ENCODE data around the gene USP11. TPM values are rescaled to one million over a fixed set of nuclear protein-coding genes. Genes with fewer than 3 reads are reported as not detected.

USP11 gene
- total and polyA plus RNA-seq, 8 donors, result 36.2 to 126 (median 113) TPM

DNA sequence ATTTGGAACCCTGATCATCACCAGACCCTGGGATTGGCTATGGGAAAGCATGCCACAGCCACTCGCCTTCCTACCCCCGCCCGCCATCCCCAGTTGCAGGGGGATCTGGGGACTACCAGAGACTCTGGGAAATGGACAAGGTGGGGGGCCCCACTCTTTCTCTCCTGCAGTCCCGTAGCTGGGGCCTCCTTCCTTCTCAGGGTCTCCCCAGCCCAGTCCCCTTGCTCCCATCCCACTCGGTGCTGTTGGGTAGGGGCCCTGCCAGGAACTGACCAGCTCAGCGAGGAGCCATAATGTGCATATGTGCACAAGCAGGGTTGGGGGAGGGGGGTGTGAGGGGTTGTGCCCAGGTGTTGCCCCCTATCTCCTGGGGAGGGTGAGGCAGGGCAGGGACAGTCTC is 3.4 kb upstream of the USP11 start:
- ATAC-seq, result no peak
- Histone ChIP-seq H3K4me3 (no peak overlapping the region), H3K27ac (no peak overlapping the region), H3K9me3 (no peaks in the 10 kb centered on the region), H3K4me1 (no peaks in the 10 kb centered on the region), H3K27me3 (no peaks in the 10 kb centered on the region), H3K36me3 (peaks cover 0 to 45% of the 10 kb centered on the region in 2 donors)
- TF ChIP-seq, protein P1, sequence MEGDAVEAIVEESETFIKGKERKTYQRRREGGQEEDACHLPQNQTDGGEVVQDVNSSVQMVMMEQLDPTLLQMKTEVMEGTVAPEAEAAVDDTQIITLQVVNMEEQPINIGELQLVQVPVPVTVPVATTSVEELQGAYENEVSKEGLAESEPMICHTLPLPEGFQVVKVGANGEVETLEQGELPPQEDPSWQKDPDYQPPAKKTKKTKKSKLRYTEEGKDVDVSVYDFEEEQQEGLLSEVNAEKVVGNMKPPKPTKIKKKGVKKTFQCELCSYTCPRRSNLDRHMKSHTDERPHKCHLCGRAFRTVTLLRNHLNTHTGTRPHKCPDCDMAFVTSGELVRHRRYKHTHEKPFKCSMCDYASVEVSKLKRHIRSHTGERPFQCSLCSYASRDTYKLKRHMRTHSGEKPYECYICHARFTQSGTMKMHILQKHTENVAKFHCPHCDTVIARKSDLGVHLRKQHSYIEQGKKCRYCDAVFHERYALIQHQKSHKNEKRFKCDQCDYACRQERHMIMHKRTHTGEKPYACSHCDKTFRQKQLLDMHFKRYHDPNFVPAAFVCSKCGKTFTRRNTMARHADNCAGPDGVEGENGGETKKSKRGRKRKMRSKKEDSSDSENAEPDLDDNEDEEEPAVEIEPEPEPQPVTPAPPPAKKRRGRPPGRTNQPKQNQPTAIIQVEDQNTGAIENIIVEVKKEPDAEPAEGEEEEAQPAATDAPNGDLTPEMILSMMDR (IDR thresholded peaks at IDR 0.05), result no peak
- DNase-seq, result no peak
- intact Hi-C loops (cut with DNase I), result no loop called here

DNA sequence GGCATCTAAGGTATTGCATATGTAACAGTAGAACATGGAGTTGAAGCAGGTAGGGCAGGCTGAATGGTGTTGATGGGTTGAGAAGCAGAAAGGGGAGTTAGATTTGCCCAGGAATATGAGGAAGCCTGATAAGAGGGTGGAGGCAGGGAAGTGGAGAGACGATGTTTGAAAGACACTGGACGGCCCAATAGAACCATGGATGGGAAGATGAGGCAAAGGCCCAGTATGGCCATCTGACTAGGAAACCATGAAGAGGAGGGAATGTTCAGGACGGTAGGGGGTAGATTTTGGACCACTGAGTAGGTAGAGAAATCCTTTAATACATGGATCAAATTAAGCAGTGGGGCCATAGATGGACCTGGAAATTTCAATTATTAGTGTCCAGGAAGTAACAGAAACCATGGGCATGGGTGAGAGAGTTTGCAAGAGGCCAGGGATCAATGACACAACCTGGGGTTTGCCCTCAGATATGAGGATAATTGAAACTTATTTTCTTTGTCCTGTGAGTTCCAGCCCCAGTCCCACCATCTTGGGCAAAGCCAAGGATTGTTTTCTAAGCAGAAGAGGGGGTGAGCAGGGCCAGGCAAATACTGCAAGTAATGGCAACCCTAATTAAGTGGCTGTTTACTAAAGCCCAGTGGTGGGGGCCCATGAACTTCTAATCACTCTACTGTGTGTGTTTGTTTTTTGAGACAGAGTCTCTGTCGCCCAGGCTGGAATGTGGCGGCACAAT is 2.5 kb upstream of the USP11 start:
- Histone ChIP-seq H3K9me3 (no peaks in the 10 kb centered on the region), H3K4me3 (no peak overlapping the region), H3K36me3 (peaks cover 0 to 36% of the 10 kb centered on the region in 2 donors), H3K27ac (no peak overlapping the region), H3K27me3 (peaks cover 0 to 2% of the 10 kb centered on the region in 2 donors), H3K4me1 (no peaks in the 10 kb centered on the region)
- DNase-seq (no peak), ATAC-seq (no peak)
- TF ChIP-seq, protein P1 (IDR thresholded peaks at IDR 0.05), result no peak
- intact Hi-C loops (cut with DNase I), result no loop called here

DNA sequence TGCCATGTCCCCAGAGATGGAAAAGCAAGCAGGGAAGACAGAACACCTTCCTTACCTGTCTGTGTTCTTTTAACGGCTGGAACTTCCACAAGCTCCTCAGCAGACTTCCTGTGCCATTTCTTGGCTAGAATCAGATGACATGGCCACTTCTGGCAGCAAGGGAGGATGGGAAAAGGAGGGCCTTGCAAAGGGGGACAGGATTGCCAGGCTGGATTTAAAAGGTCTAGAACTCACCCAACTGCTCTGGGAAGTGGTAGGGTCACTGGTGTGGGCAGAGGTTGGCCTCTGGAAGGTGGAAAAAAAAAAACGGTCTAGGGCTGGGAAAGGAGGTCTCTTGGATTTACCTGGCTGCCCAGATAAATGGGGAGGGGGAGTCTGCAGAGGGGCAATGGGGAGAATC is 1.6 kb upstream of the USP11 start:
- Histone ChIP-seq H3K27me3 (peaks cover 0 to 7% of the 10 kb centered on the region in 2 donors), H3K27ac (no peak overlapping the region), H3K4me1 (no peaks in the 10 kb centered on the region), H3K9me3 (no peaks in the 10 kb centered on the region), H3K4me3 (no peak overlapping the region), H3K36me3 (peaks cover 0 to 27% of the 10 kb centered on the region in 2 donors)
- intact Hi-C loops (cut with DNase I), result no loop called here
- DNase-seq, result no peak
- ATAC-seq, result no peak
- TF ChIP-seq, protein P1 (IDR thresholded peaks at IDR 0.05), result no peak

DNA sequence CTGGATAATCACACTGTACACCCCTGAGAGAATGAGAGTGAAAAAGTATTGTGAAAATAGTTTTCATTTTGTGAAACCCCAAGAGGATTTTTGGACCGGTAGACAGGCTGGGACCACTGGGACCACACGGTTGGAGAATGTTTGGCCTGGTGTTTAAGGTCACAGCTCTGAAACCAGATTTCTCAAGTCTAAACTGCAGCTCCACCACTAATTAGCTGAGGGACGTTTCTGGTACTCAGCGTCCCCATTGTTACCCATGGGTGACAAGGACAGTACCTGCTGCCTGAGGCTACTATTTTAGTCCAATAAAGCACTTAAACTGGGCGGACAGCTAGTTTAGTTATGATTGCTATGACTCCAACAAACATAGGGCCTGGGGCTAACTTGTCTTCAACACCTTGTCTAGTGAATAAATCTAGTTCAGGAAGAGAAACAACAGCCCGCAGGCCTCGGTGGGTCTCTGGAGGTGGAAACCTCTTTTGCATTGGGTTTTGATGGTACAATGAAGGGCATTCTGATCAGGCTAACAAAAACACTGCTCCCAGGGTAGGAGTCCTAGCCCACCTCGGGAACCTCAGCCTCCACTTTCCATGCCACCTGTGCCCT is 509 bp upstream of the USP11 start:
- ATAC-seq, result no peak
- peaks cover 0 to 10% of the 10 kb centered on the region in 2 donors for H3K27me3 ChIP-seq
- no peak for DNase-seq
- peak overlapping the region; percentile 89 to 92 for H3K27ac ChIP-seq
- intact Hi-C loops (cut with DNase I), result no loop called here
- H3K36me3 ChIP-seq, result peaks cover 0 to 16% of the 10 kb centered on the region in 2 donors
- H3K4me3 ChIP-seq, result peak overlapping the region; percentile 26 to 52
- no peaks in the 10 kb centered on the region for H3K9me3 ChIP-seq
- H3K4me1 ChIP-seq, result no peaks in the 10 kb centered on the region
- TF ChIP-seq, protein P1 (IDR thresholded peaks at IDR 0.05), result no peak

DNA sequence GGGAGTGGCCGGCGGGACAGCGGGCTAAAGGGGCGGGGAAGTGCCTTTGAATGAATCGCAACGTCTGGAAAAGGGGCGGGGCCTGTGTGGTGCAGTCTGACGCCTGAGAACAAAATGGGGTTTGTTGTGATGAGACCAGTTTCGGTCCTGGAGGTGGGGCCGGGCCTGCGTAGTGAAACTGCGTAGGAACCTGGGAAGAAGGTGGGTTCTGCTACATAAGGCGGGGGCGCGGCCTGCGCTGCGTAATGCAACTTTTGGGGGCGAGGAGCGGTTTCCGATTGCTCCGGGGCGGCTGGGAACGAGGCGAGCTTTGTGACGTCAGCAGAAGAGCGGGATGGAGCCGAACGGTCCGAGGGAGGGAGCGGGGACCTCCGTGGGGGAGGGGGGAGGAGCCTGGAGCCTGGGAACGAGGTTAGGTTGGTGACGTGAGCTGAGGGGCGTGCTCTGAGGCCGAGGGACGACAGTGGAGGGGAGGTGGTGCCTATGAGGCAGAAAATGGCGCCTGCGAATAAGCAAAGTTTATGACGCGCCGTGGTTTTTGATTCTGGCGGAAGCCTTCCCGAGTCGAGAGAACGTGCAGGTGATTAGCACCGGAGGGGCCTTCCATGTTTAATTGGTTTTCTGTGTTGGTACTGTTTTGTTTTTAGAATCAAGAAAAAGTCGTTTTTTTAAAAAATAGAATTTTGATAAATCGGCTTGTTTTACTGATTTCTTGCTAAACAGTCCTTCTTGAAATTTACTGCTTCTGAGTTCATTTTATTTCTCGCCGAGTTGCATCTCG is 714 bp downstream of the USP11 start:
- Histone ChIP-seq H3K27me3 (peaks cover 0 to 10% of the 10 kb centered on the region in 2 donors), H3K9me3 (no peaks in the 10 kb centered on the region), H3K4me3 (peak overlapping the region; percentile 26 to 52), H3K4me1 (no peaks in the 10 kb centered on the region), H3K36me3 (peaks cover 0 to 10% of the 10 kb centered on the region in 2 donors), H3K27ac (peak overlapping the region; percentile 89 to 92)
- ATAC-seq, result peak; percentile 94
- intact Hi-C loops (cut with DNase I), result no loop called here
- peak; percentile 92 to 95 (median 95) for DNase-seq
- TF ChIP-seq, protein P1 (IDR thresholded peaks at IDR 0.05), result no peak
